Medulla oblongata (tissue), 1 donor: ENCODE measurements around the gene FAM114A1.
"Not testable (repeated sequence)": the region's sequence is repeated elsewhere in the genome, so short reads cannot be mapped to it uniquely, and the experiment has no call there.

ENCODE experiments used
- DNase-seq: peaks from one replicate; pipeline ENCODE4 v3.0.0-alpha.2; 2015; ENCODE audit errors: extremely low spot score

The FAM114A1 gene

GRCh38 chr4:38967260-38968095 is 99.9 kb downstream of the FAM114A1 start:
- DNase-seq, result peak; percentile 20

GRCh38 chr4:38968668-38969067 is 101.1 kb downstream of the FAM114A1 start:
- DNase-seq, result no peak

GRCh38 chr4:38976308-38976707 is 108.7 kb downstream of the FAM114A1 start:
- no peak for DNase-seq

- DNase-seq, result no peak
These were observed 111.5 kb downstream of the FAM114A1 start for GRCh38 chr4:38979081-38979480.

- no peak for DNase-seq
These were observed 112.1 kb downstream of the FAM114A1 start for GRCh38 chr4:38979511-38980230.

- DNase-seq, result no peak
These were observed 113.5 kb downstream of the FAM114A1 start for GRCh38 chr4:38980903-38981676.

GRCh38 chr4:38982361-38983095 is 114.9 kb downstream of the FAM114A1 start:
- DNase-seq, result no peak

GRCh38 chr4:38983291-38983690 is 115.7 kb downstream of the FAM114A1 start:
- DNase-seq, result no peak

- peak; percentile 19 for DNase-seq
These were observed 116.4 kb downstream of the FAM114A1 start for GRCh38 chr4:38983787-38984598.

GRCh38 chr4:38985410-38986100 is 117.9 kb downstream of the FAM114A1 start:
- no peak for DNase-seq

- DNase-seq, result no peak
These were observed 119.9 kb downstream of the FAM114A1 start for GRCh38 chr4:38987491-38987890.

- not testable (repeated sequence) for DNase-seq
These were observed 120.7 kb downstream of the FAM114A1 start for GRCh38 chr4:38988353-38988752.

GRCh38 chr4:38989487-38989886 is 121.9 kb downstream of the FAM114A1 start:
- no peak for DNase-seq

GRCh38 chr4:38990241-38990640 is 122.6 kb downstream of the FAM114A1 start:
- DNase-seq, result no peak

GRCh38 chr4:38993683-38994082 is 126.1 kb downstream of the FAM114A1 start:
- DNase-seq, result no peak

- DNase-seq, result no peak
These were observed 126.5 kb downstream of the FAM114A1 start for GRCh38 chr4:38994135-38994534.
